ENCODE data around the gene CRISPLD2. TPM values are rescaled to one million over a fixed set of nuclear protein-coding genes. Genes with fewer than 3 reads are reported as not detected.
"Not testable (repeated sequence)": the region's sequence is repeated elsewhere in the genome, so short reads cannot be mapped to it uniquely, and the experiment has no call there.

Gene CRISPLD2
- total and polyA plus RNA-seq, 12 donors: 7.9 to 48.1 (median 15.2) TPM

DNA sequence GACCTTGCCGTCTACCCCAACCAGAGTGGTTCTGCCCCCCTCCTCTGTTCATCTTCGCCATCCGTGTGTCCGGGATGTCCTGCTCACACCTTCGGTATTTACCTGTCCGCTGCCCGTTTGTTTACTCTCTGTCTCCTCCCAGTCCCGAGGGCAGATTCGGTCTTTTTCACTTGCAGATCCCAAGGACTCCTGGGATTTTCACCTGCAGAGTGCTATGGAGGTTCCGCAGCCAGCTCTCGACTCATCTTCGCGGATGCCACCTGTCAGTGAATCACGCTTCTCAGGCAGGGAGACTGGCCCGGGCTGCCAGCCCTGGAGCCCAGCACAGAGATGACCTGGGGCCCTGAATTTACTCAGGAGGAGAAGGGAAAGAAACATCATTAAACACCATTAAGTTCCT lies 8.1 kb downstream of the CRISPLD2 start:
- no peaks in the 10 kb centered on the region for H3K9me3 ChIP-seq
- H3K4me1 ChIP-seq: peaks cover 0 to 66% (median 41%) of the 10 kb centered on the region in 9 donors
- H3K36me3 ChIP-seq: peaks cover 0 to 37% (median 0%) of the 10 kb centered on the region in 9 donors
- H3K27me3 ChIP-seq: peaks cover 0 to 7% (median 0%) of the 10 kb centered on the region in 7 donors
- H3K27ac ChIP-seq: peak overlapping the region in 3 of 10 donors; percentile 64 to 75 (median 71)
- DNase-seq (no peak), ATAC-seq (no peak)
- H3K4me3 ChIP-seq: no peak overlapping the region
- TF ChIP-seq, protein P1, sequence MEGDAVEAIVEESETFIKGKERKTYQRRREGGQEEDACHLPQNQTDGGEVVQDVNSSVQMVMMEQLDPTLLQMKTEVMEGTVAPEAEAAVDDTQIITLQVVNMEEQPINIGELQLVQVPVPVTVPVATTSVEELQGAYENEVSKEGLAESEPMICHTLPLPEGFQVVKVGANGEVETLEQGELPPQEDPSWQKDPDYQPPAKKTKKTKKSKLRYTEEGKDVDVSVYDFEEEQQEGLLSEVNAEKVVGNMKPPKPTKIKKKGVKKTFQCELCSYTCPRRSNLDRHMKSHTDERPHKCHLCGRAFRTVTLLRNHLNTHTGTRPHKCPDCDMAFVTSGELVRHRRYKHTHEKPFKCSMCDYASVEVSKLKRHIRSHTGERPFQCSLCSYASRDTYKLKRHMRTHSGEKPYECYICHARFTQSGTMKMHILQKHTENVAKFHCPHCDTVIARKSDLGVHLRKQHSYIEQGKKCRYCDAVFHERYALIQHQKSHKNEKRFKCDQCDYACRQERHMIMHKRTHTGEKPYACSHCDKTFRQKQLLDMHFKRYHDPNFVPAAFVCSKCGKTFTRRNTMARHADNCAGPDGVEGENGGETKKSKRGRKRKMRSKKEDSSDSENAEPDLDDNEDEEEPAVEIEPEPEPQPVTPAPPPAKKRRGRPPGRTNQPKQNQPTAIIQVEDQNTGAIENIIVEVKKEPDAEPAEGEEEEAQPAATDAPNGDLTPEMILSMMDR (IDR thresholded peaks at IDR 0.05): no peak
- 91 to 92% methylated on average over 15 of the region's 15 CpGs for WGBS, 2 donors
- intact Hi-C loops (cut with DNase I): no loop called here

DNA sequence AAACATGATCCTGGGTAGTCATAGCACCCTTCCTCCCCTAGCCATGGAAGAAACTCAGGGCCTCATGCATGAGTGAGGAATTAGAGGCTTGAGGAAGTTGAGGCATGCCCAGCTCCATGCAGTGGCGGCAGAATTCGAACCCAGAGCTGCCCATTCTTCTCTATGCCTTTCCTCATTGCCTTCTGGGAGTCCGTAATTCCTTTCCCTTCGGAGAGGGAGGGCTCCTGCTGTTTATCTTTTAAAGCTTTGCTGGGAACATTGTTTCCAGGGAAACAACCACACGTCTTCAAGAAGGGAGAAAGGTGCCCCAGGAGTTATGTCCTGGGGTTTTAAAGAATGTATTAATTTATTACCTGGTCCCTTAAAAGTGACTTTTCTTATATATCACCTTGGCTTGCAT lies 8.5 kb downstream of the CRISPLD2 start:
- WGBS, 2 donors: 82 to 92% methylated on average over 5 of the region's 5 CpGs
- Histone ChIP-seq H3K27ac (no peak overlapping the region), H3K4me1 (peaks cover 0 to 69% (median 45%) of the 10 kb centered on the region in 9 donors), H3K36me3 (peaks cover 0 to 37% (median 0%) of the 10 kb centered on the region in 9 donors), H3K4me3 (no peak overlapping the region), H3K9me3 (no peaks in the 10 kb centered on the region), H3K27me3 (peaks cover 0 to 7% (median 0%) of the 10 kb centered on the region in 7 donors)
- intact Hi-C loops (cut with DNase I): no loop called here
- no peak for ATAC-seq
- TF ChIP-seq, protein P1 (IDR thresholded peaks at IDR 0.05): no peak
- no peak for DNase-seq

DNA sequence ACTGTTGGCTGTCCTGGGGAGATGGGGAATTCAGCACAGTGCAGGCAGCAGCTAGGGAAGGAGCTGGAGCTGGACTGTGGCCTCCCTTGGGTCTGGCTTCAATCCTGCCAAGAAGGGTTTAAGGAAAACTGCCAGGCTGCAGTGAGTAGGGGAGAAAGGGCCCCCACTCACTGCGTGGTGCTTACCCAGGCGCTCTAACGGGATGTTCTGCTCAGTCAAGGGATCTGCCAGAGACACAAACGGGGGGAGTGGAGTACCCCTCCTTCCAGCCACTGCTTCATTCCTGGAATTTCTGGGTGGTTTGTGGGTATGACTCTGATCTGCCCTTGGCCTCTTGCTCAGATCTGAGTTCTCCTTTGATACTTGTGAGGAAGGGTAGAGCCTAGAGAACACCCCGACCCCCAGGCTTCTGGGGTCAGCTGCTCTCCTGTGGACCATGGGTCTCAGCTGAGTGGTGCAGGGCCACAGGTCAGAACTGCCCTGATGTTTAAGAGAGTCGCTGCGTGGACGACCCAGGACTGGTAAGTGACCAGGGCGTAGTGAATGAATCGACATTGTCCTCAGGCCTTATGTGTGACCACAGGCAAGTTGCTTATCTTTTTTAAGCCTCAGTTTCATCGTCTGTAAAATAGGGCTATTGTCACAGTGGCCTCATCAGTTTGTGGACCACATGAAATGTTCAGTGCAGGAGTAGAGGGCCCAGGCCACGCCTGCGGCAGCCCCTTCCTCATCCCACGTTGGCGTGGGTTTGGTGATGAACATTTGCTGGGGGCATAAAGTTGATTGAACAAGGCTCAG lies 9.6 kb downstream of the CRISPLD2 start:
- no peak overlapping the region for H3K4me3 ChIP-seq
- intact Hi-C loops (cut with DNase I): no loop called here
- H3K4me1 ChIP-seq: peaks cover 0 to 66% (median 53%) of the 10 kb centered on the region in 9 donors
- H3K27me3 ChIP-seq: peaks cover 0 to 3% (median 0%) of the 10 kb centered on the region in 7 donors
- peak overlapping the region in 6 of 10 donors; percentile 11 to 47 (median 36) for H3K27ac ChIP-seq
- peaks cover 0 to 37% (median 0%) of the 10 kb centered on the region in 9 donors for H3K36me3 ChIP-seq
- 72 to 74% methylated on average over 15 of the region's 15 CpGs for WGBS, 2 donors
- no peaks in the 10 kb centered on the region for H3K9me3 ChIP-seq
- DNase-seq (no peak), ATAC-seq (peak in 4 of 8 donors; percentile 5 to 22 (median 6))
- TF ChIP-seq, protein P1 (IDR thresholded peaks at IDR 0.05): no peak

DNA sequence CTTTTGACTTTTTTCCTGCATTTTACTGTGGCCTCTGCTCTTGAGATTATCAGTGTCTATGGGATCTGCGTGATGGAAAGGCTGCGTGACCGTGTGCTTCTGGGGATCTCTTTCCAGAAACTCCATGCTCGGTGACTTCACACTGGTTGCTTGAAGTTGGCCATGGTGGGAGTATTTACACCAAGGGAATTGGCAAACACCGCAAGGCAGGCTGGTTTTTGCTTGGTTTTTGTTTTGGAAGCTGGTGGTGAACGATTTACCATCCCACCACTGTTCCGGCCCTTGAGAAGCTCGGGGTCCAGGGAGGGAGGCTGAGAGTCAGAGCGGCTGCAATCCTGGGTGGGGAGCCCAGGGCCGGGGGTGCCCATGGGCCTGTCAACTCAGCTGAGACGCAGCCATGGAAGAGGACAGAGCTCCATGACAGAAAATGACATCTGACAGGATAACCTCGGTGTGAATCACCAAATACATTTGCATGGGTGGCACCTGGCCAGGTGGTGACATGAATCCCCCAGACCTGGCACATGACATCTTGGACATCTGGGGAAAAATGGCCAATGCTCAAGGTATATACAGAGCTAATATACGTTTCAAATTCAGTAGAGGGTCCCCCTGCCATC lies 11.1 kb downstream of the CRISPLD2 start:
- Histone ChIP-seq H3K9me3 (no peaks in the 10 kb centered on the region), H3K4me3 (no peak overlapping the region), H3K27ac (peak overlapping the region in 5 of 10 donors; percentile 59 to 83 (median 76)), H3K4me1 (peaks cover 0 to 75% (median 62%) of the 10 kb centered on the region in 9 donors), H3K27me3 (peaks cover 0 to 3% (median 0%) of the 10 kb centered on the region in 7 donors), H3K36me3 (peaks cover 0 to 37% (median 0%) of the 10 kb centered on the region in 9 donors)
- ATAC-seq: no peak
- no peak for DNase-seq
- 88 to 94% methylated on average over 13 of the region's 13 CpGs for WGBS, 2 donors
- intact Hi-C loops (cut with DNase I): loop anchor here in 2 of 10 donors (5.0 kb wide), 1 partner anchor 91 kb away; no protein-coding TSS in a partner anchor
- TF ChIP-seq, protein P1 (IDR thresholded peaks at IDR 0.05): no peak

DNA sequence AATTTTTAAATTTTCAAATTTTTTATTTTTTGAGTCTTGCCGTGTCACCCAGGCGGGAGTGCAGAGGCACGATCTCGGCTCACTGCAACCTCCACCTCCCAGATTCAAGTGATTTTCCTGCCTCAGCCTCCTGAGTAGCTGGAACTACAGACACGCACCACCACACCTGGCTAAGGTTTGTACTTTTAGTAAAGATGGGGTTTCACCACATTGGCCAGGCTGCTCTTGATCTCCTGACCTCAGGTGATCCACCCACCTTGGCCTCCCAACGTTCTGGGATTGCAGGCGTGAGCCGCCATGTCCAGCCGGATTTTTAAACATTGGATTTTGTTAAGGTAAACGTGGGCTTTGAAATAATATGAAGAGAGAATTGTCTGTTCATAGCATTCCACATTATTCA lies 11.9 kb downstream of the CRISPLD2 start:
- intact Hi-C loops (cut with DNase I): loop anchor here in 2 of 10 donors (5.0 kb wide), 1 partner anchor 91 kb away; no protein-coding TSS in a partner anchor
- Histone ChIP-seq H3K4me1 (peaks cover 0 to 74% (median 58%) of the 10 kb centered on the region in 9 donors), H3K36me3 (peaks cover 0 to 34% (median 0%) of the 10 kb centered on the region in 9 donors), H3K27ac (peak overlapping the region; percentile 46 to 83 (median 76))
- not testable (repeated sequence) for DNase-seq, H3K9me3 ChIP-seq, H3K4me3 ChIP-seq, H3K27me3 ChIP-seq, ATAC-seq
- WGBS, 2 donors: 92% methylated on average over 10 of the region's 10 CpGs

All from heart right ventricle (tissue), 16 donors.